Epithelial cell of prostate (primary cell): ENCODE data around the gene ADGRF1.

Source experiments
- DNase-seq: peaks from one replicate; pipeline ENCODE4 v3.0.0-alpha.2; 2011; ENCODE audit warnings: low read depth, low spot score
- H3K27ac ChIP-seq: fragments of 450-650 bp; 2 replicates; pipeline ENCODE4 v1.5.1; 2017; ENCODE audit warnings: mild to moderate bottlenecking

ADGRF1 gene

GRCh38 chr6:46990031-46990644 lies 52.0 kb downstream of the ADGRF1 start:
- no peak for DNase-seq
- no peak overlapping the region for H3K27ac ChIP-seq

- no peak for DNase-seq
These were observed 52.7 kb downstream of the ADGRF1 start for GRCh38 chr6:46989398-46989797.

GRCh38 chr6:46985943-46986342 lies 56.2 kb downstream of the ADGRF1 start:
- DNase-seq: no peak
- peak overlapping the region; percentile 8 for H3K27ac ChIP-seq

More at GRCh38 chr6:46989398-46989797, 52.7 kb downstream of the ADGRF1 start:
- H3K27ac ChIP-seq: no peak overlapping the region

- DNase-seq: peak; percentile 88
- peak overlapping the region; percentile 85 for H3K27ac ChIP-seq
These were observed 59.1 kb downstream of the ADGRF1 start for GRCh38 chr6:46983007-46983411.

GRCh38 chr6:46979206-46979605 lies 62.9 kb downstream of the ADGRF1 start:
- H3K27ac ChIP-seq: no peak overlapping the region
- no peak for DNase-seq

- H3K27ac ChIP-seq: no peak overlapping the region
- DNase-seq: no peak
These were observed 67.3 kb downstream of the ADGRF1 start for GRCh38 chr6:46974786-46975185.

- no peak overlapping the region for H3K27ac ChIP-seq
- no peak for DNase-seq
These were observed 69.1 kb downstream of the ADGRF1 start for GRCh38 chr6:46973029-46973428.

GRCh38 chr6:46972531-46972930 lies 69.6 kb downstream of the ADGRF1 start:
- DNase-seq: no peak
- H3K27ac ChIP-seq: no peak overlapping the region

- H3K27ac ChIP-seq: no peak overlapping the region
- DNase-seq: no peak
These were observed 72.9 kb downstream of the ADGRF1 start for GRCh38 chr6:46969206-46969605.

GRCh38 chr6:46967826-46968349 lies 74.2 kb downstream of the ADGRF1 start:
- no peak overlapping the region for H3K27ac ChIP-seq
- DNase-seq: no peak

GRCh38 chr6:46964716-46965519 lies 77.2 kb downstream of the ADGRF1 start:
- no peak for DNase-seq
- H3K27ac ChIP-seq: no peak overlapping the region

- no peak overlapping the region for H3K27ac ChIP-seq
- no peak for DNase-seq
These were observed 78.5 kb downstream of the ADGRF1 start for GRCh38 chr6:46963626-46964025.

GRCh38 chr6:46963039-46963438 lies 79.1 kb downstream of the ADGRF1 start:
- DNase-seq: no peak

GRCh38 chr6:46961711-46962110 lies 80.4 kb downstream of the ADGRF1 start:
- H3K27ac ChIP-seq: no peak overlapping the region
- DNase-seq: no peak

More at GRCh38 chr6:46963039-46963438, 79.1 kb downstream of the ADGRF1 start:
- no peak overlapping the region for H3K27ac ChIP-seq

- no peak for DNase-seq
- H3K27ac ChIP-seq: no peak overlapping the region
These were observed 80.9 kb downstream of the ADGRF1 start for GRCh38 chr6:46961232-46961631.

- DNase-seq: no peak
These were observed 82.7 kb downstream of the ADGRF1 start for GRCh38 chr6:46959419-46959818.

GRCh38 chr6:46956409-46956808 lies 85.7 kb downstream of the ADGRF1 start:
- no peak overlapping the region for H3K27ac ChIP-seq
- DNase-seq: no peak

More at GRCh38 chr6:46959419-46959818, 82.7 kb downstream of the ADGRF1 start:
- no peak overlapping the region for H3K27ac ChIP-seq

- peak; percentile 20 for DNase-seq
- H3K27ac ChIP-seq: no peak overlapping the region
These were observed 87.2 kb downstream of the ADGRF1 start for GRCh38 chr6:46954837-46955451.

- DNase-seq: no peak
- H3K27ac ChIP-seq: no peak overlapping the region
These were observed 88.2 kb downstream of the ADGRF1 start for GRCh38 chr6:46953921-46954320.

GRCh38 chr6:46949632-46950280 lies 92.4 kb downstream of the ADGRF1 start:
- no peak overlapping the region for H3K27ac ChIP-seq
- DNase-seq: no peak
